Lower leg skin (tissue), 4 donors: ENCODE results near the gene SEC14L1. TPM values are rescaled to one million over a fixed set of nuclear protein-coding genes. Genes with fewer than 3 reads are reported as not detected.

ENCODE experiments used
- DNase-seq, 2 donors: peaks; one replicate each; pipeline ENCODE4 v3.0.0-alpha.2; 2019; ENCODE audit warnings: low spot score in 2 of 2
- H3K4me3 ChIP-seq: fragments of 200-600 bp; sonication (generic); 2 replicates; pipeline ENCODE4 v1.5.1; 2017; ENCODE audit warnings: mild to moderate bottlenecking, low read depth; ENCODE audit not compliant: poor library complexity, severe bottlenecking
- POLR2A ChIP-seq, 2 donors: fragments of 450-650 bp; IDR thresholded peaks; one replicate each; pipeline ENCODE4 v1.6.1; 2016 to 2017; ENCODE audit warnings: antibody characterized with exemption in 2 of 2, mild to moderate bottlenecking in 1 of 2, moderate library complexity in 1 of 2
- WGBS, 2 donors: methylation state at CpG; one replicate each; pipeline ENCODE4 v1.1.5; 2018; 5-methylcytosine and 5-hydroxymethylcytosine counted together
- intact Hi-C: fragments of 100-400 bp; cut with DNase I; formaldehyde crosslinking; loops from one replicate; pipeline ENCODE4 v1.15.0; 2023; ENCODE audit warnings: low total_unique reads
- total RNA-seq, 4 donors: library from RNA; depleted of rRNA; stranded (reverse); fragments of >200 nt; gene quantifications; one replicate each; pipeline ENCODE4 v1.1.0, GENCODE V29; 2016
- TF ChIP-seq, protein P1 (sequence below), 3 donors: fragments of 450-650 bp; IDR thresholded peaks; one replicate each; pipeline ENCODE4 v1.5.1; 2016; ENCODE audit warnings: antibody characterized with exemption in 3 of 3, mild to moderate bottlenecking in 3 of 3, moderate library complexity in 2 of 3

The SEC14L1 gene
- total RNA-seq, 4 donors from 2014 or later, result 19.1 to 59.5 (median 46.3) TPM

DNA sequence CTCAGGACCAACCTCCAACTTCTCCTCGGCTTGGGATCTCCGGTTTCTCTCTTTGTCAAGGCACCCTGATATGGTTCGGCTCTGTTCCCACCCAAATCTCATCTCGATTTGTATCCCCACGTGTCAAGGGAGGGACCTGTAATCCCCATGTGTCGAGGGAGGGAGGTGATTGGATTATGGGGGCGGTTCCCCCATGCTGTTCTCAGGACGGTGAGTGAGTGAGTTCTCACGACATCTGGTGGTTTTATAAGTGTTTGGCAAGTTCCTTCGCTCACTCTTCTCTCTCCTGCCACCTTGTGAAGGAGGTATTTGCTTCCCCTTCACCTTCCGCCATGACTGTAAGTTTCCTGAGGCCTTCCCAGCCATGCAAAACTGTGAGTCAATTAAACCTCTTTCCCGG lies 117.9 kb downstream of the SEC14L1 start:
- WGBS, 2 donors, result 88 to 91% methylated on average over 12 of the region's 12 CpGs
- intact Hi-C loops, result no loop called here
- no peak for TF ChIP-seq POLR2A (IDR thresholded peaks at IDR 0.05)
- TF ChIP-seq, protein P1, sequence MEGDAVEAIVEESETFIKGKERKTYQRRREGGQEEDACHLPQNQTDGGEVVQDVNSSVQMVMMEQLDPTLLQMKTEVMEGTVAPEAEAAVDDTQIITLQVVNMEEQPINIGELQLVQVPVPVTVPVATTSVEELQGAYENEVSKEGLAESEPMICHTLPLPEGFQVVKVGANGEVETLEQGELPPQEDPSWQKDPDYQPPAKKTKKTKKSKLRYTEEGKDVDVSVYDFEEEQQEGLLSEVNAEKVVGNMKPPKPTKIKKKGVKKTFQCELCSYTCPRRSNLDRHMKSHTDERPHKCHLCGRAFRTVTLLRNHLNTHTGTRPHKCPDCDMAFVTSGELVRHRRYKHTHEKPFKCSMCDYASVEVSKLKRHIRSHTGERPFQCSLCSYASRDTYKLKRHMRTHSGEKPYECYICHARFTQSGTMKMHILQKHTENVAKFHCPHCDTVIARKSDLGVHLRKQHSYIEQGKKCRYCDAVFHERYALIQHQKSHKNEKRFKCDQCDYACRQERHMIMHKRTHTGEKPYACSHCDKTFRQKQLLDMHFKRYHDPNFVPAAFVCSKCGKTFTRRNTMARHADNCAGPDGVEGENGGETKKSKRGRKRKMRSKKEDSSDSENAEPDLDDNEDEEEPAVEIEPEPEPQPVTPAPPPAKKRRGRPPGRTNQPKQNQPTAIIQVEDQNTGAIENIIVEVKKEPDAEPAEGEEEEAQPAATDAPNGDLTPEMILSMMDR (IDR thresholded peaks at IDR 0.05), result no peak

DNA sequence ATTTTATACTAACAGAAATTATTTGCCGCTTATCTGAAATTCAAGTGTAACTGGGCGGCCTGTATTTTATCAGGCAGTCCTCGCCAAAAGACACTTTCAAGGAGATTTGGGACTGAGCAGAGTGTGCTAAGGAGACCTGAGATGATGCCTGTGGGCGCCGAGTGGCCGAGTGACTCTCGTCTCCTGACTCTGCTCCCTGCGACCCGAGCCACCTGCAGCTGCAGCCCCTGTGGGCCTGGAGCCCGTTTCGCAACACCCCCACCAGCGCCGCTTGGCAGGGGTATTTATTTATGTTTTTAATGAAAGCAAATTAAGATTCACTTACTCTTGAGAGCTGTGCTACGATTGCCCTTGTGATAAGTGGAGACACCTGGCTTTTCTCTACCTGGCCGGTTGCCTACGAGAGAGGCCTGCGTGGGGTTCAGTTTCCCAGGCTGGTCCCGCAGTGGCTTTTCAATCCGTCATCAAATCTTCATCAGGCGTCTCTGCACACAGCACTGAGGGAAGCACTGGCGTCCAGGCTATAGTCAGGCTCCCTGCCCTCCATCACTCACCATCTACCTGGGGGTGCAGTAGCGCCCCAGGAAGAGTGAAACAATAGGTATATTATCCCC lies 124.0 kb downstream of the SEC14L1 start:
- intact Hi-C loops, result no loop called here
- 74 to 78% methylated on average over 22 of the region's 22 CpGs for WGBS, 2 donors
- DNase-seq, result no peak
- H3K4me3 ChIP-seq, result no peak overlapping the region
- no peak for TF ChIP-seq POLR2A (IDR thresholded peaks at IDR 0.05)
- TF ChIP-seq, protein P1 (IDR thresholded peaks at IDR 0.05), result no peak

More for the DNA sequence above, 117.9 kb downstream of the SEC14L1 start:
- H3K4me3 ChIP-seq, result no peak overlapping the region
- DNase-seq, result no peak

DNA sequence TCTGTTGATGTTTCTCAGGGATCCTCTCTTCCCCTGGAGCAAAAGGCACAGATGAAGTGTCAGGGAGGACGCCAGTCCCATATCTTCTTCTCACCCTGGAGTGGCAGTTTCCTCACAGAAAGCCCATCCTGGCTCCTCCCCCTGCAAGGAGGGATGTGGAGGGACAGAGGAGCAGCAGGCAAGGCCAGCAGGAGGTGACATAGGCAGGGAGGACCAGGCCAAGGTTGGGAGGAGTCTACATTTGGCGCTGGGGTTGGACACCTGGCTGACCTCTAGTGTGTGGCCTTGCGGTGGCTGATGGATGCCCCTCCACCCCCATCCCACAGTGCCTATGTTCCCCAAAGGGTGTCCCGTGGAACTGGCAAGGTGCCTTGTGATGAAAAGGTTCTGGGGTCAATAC lies 125.4 kb downstream of the SEC14L1 start:
- no peak overlapping the region for H3K4me3 ChIP-seq
- intact Hi-C loops, result no loop called here
- DNase-seq, result no peak
- WGBS, 2 donors, result 87 to 92% methylated on average over 3 to 4 of the region's 4 CpGs
- no peak for TF ChIP-seq POLR2A (IDR thresholded peaks at IDR 0.05)
- TF ChIP-seq, protein P1 (IDR thresholded peaks at IDR 0.05), result no peak
